HepG2 (cell line): ENCODE results near the gene ZNF28.
"Not testable (repeated sequence)": the region's sequence is repeated elsewhere in the genome, so short reads cannot be mapped to it uniquely, and the experiment has no call there.

Experiments
- CBX5 ChIP-seq: sonication (generic); formaldehyde crosslinking; IDR thresholded peaks from 2 replicates; pipeline ENCODE4 v1.4.0; 2020; ENCODE audit warnings: missing genetic modification reagents, borderline replicate concordance
- CTCF ChIP-seq: sonication (generic); formaldehyde crosslinking; IDR thresholded peaks from 2 replicates; pipeline ENCODE4 v1.5.0; 2020; ENCODE audit warnings: mild to moderate bottlenecking, missing genetic modification reagents, moderate library complexity
- DRAP1 ChIP-seq: IDR thresholded peaks from 2 replicates; pipeline ENCODE4 v1.6.1; 2016; ENCODE audit warnings: missing genetic modification reagents, missing compliant biosample characterization
- EP300 ChIP-seq, 3 experiments: sonication (generic) in 1 of 3; formaldehyde crosslinking in 1 of 3; IDR thresholded peaks; 2 replicates each; pipeline versions ENCODE4 v1.5.1 to v1.6.1; 2011 to 2020; ENCODE audit warnings: low read depth in 2 of 3, low read length in 2 of 3, borderline replicate concordance in 1 of 3, improper control_type of control experiment in 1 of 3, mild to moderate bottlenecking in 1 of 3, missing genetic modification reagents in 1 of 3, moderate library complexity in 1 of 3
- GFI1 ChIP-seq: sonication (generic); formaldehyde crosslinking; IDR thresholded peaks from 2 replicates; pipeline ENCODE4 v1.5.0; 2020; ENCODE audit warnings: missing genetic modification reagents, mild to moderate bottlenecking, borderline replicate concordance
- GMEB1 ChIP-seq: sonication (generic); formaldehyde crosslinking; IDR thresholded peaks from 2 replicates; pipeline ENCODE4 v1.5.1; 2020; ENCODE audit warnings: missing genetic modification reagents, mild to moderate bottlenecking, borderline replicate concordance
- HOXD1 ChIP-seq: sonication (generic); formaldehyde crosslinking; IDR thresholded peaks from 2 replicates; pipeline ENCODE4 v1.5.0; 2020; ENCODE audit warnings: missing genetic modification reagents
- NKX3-1 ChIP-seq: sonication (generic); formaldehyde crosslinking; IDR thresholded peaks from 2 replicates; pipeline ENCODE4 v1.5.0; 2020; ENCODE audit warnings: missing genetic modification reagents
- REST ChIP-seq, 2 experiments: IDR thresholded peaks; 2 replicates each; pipeline ENCODE4 v1.6.1; 2011 to 2012; ENCODE audit warnings: low read length in 2 of 2, borderline replicate concordance in 1 of 2, low read depth in 1 of 2, mild to moderate bottlenecking in 1 of 2, moderate library complexity in 1 of 2
- RFX5 ChIP-seq: IDR thresholded peaks from 2 replicates; pipeline ENCODE4 v1.6.1; 2011; ENCODE audit warnings: low read depth, low read length, improper control_type of control experiment
- TCF7L2 ChIP-seq: IDR thresholded peaks from 2 replicates; pipeline ENCODE4 v1.6.1; 2011; ENCODE audit warnings: mild to moderate bottlenecking, low read depth, low read length, moderate library complexity
- TRIM24 ChIP-seq: sonication (generic); formaldehyde crosslinking; IDR thresholded peaks from 2 replicates; pipeline ENCODE4 v1.8.0; 2022; ENCODE audit warnings: mild to moderate bottlenecking, missing genetic modification reagents
- ZFP36 ChIP-seq: fragments of 150-350 bp; IDR thresholded peaks from 2 replicates; pipeline ENCODE4 v1.6.1; 2018; ENCODE audit warnings: borderline replicate concordance, low read length, low read depth; ENCODE audit not compliant: partially characterized antibody
- ZNF609 ChIP-seq: sonication (generic); formaldehyde crosslinking; IDR thresholded peaks from 2 replicates; pipeline ENCODE4 v1.4.0; 2020; ENCODE audit warnings: mild to moderate bottlenecking, missing genetic modification reagents, borderline replicate concordance

- not testable (repeated sequence) for TF ChIP-seq CTCF; CBX5; REST (IDR thresholded peaks at IDR 0.05; ENCODE audit: borderline replicate concordance in 1 of 2, low read depth in 1 of 2, low read length in 2 of 2); NKX3-1 (CRISPR knock-in tag); GMEB1 (CRISPR knock-in tag); ZFP36; HOXD1 (CRISPR knock-in tag); EP300 (IDR thresholded peaks at IDR 0.05; ENCODE audit: low read depth in 2 of 2, low read length in 2 of 2); EP300 (CRISPR knock-in tag; IDR thresholded peaks at IDR 0.05; ENCODE audit: borderline replicate concordance); TRIM24; DRAP1 (CRISPR knock-in tag); GFI1 (CRISPR knock-in tag); TCF7L2; ZNF609 (CRISPR knock-in tag); RFX5
Observed at GRCh38 chr19:52856540-52857377, 35.3 kb upstream of the ZNF28 start.
